LHCN-M2 (cell line): ENCODE results near the gene IGFBP2. TPM values are rescaled to one million over a fixed set of nuclear protein-coding genes. Genes with fewer than 3 reads are reported as not detected.
"Not testable (repeated sequence)": the region's sequence is repeated elsewhere in the genome, so short reads cannot be mapped to it uniquely, and the experiment has no call there.

ENCODE experiments used
- DNase-seq: peaks from one replicate; pipeline ENCODE4 v3.0.0-alpha.2; 2012; ENCODE audit warnings: low read depth
- polyA plus RNA-seq: library from polyadenylated mRNA; unstranded; fragments of >200 nt; gene quantifications from one replicate; pipeline ENCODE4 v1.2.1, GENCODE V29; 2012; ENCODE audit warnings: missing spikeins
- total RNA-seq: library from RNA; depleted of rRNA; stranded (reverse); fragments of >200 nt; gene quantifications from 2 replicates; pipeline ENCODE4 v1.2.3, GENCODE V29; 2014; rRNA removed

The IGFBP2 gene
- 0.23 and 1.5 TPM in 2 replicates for total RNA-seq
- 3.7 TPM for polyA plus RNA-seq

DNA sequence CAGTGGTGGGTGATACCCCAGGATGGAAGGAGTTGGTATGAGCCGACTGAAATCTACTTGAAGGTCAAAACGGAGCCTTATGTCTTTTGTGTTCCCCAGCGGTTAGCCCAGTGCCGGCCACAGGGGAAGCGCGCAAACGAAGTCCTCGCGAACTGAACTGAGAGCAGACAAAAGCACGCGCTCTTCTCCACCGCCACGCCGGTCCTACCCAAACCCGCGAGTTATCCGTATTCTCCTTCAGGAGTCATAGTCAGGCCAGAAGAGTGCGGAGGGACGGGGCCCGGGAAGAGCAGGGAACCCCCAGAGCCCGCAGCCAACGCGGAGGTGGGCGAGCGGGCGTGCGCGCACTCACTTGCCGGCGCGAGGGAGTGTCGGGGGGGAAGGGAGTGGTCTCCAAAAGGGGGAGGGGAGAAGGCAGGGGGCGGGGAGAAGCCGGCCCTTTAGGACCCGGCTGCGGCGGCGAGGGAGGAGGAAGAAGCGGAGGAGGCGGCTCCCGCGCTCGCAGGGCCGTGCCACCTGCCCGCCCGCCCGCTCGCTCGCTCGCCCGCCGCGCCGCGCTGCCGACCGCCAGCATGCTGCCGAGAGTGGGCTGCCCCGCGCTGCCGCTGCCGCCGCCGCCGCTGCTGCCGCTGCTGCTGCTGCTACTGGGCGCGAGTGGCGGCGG is at the start of gene IGFBP2:
Gene IGFBP2, plus strand, starts transcription at position 469 of the 664 bp plus-strand sequence. Its CDS starts 104 bp downstream, at position 573.
- DNase-seq: no peak

GRCh38 chr2:216583606-216584005 is 49.6 kb upstream of the IGFBP2 start:
- peak; percentile 26 for DNase-seq

DNA sequence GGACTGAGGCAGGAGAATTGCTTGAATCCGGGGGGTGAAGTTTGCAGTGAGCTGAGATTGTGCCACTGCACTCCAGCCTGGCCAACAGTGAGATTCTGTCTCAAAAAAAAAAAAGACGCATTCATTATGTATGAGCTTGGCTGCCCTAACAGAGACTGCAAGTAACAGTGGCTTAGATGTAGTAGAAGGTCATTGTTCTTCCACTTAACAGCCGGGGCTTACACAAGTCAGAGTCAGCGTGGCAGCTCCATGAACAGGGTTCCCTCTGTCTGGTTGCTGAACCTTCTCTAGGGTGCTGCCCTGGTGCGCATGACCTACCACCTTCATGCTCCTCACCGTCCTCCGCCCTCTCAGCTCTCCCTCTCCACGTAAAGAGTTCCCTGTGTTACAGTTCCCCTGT is 49.1 kb upstream of the IGFBP2 start:
- no peak for DNase-seq

DNA sequence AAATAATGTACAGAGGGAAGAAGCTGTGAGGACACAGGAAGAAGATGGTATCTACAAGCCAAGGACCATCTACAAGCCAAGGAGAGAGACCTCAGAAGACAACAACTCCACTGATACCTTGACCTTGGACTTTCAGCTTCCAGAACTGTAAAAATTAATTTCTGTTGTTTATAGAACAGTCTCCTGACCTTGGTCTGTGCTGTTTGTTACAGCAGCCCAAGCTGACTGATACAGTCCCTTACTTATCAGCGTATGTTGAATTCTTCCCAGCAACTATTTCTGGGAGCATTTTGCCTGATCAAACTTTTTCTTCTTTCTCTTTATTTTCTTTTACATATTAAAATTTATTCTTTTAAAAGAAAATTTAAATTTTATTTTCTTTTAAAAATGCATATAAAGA is 47.8 kb upstream of the IGFBP2 start:
- DNase-seq: no peak

GRCh38 chr2:216588861-216589710 is 44.1 kb upstream of the IGFBP2 start:
- no peak for DNase-seq

- no peak for DNase-seq
These were observed 43.4 kb upstream of the IGFBP2 start for GRCh38 chr2:216589791-216590190.

- DNase-seq: peak; percentile 41
These were observed 42.4 kb upstream of the IGFBP2 start for GRCh38 chr2:216590780-216591179.

DNA sequence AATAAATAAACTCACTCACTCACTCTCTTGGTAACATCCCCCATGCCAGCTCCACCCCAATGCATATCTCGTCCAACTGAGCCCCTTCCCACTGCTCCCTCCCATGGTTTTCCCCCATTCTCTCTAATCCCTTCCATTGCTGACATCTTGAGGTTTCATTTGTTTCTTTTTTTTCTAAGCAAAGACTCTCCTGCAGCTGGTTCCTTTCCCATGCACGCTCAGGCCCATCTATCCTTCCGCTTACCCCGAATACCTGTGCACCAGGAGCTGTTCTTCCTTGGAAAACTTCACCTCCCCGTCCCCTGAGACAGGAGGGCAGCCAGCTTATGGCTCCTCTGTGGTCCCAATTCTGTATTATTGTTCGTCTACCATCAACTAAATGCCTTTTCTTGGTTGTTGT is 41.7 kb upstream of the IGFBP2 start:
- DNase-seq: no peak

DNA sequence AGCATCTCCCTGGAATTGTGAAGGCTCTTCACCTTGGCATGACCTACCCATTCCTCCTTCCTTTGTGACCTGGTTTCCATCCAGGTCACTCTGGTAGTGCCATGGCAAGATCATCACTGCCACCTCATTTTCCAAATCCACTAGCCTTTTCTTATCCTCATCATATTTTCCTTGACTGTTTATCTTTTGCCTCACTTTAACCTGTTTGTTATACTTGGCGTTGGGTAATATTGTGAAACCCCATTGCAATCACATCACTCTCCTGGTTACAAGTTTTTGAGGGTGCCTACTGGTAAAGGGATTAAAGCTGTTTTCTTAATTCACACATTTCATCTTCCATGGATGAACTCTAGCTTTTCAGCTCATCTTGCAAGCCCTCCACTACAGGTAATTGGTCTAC is 39.1 kb upstream of the IGFBP2 start:
- no peak for DNase-seq

DNA sequence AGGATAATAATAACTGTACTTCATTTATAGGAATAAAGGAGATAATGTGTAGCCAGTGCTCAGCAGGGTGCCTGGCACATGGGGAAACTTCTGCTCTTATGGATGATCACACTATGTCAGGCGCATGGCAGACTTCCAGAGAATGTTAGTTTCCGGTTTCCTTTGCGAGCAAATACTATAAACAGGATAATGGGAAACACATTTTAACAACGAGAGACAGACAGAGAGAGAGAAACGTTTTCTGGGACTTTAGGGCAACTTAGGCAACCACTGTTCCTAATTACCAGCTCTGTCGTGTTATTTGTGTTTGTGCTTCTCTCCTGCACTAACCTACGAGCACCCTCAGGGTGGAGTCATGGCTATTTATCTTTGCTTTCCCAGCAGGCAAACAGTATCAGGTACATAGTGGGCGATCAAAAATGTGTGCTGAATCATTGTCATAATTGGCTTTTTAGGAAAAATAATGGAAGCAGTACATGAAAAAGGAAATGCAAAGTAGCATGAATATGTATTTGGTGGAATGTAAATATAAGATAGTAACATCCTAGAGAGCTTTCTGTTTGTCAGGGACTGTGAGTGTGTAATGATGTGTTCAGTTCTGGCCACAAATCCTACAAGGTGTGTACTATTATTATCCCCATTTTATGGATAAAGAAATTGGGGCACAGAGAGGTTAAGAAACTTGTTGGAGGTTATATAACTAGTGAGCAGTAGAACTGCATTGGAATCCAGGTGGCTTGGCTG is 36.8 kb upstream of the IGFBP2 start:
- no peak for DNase-seq

DNA sequence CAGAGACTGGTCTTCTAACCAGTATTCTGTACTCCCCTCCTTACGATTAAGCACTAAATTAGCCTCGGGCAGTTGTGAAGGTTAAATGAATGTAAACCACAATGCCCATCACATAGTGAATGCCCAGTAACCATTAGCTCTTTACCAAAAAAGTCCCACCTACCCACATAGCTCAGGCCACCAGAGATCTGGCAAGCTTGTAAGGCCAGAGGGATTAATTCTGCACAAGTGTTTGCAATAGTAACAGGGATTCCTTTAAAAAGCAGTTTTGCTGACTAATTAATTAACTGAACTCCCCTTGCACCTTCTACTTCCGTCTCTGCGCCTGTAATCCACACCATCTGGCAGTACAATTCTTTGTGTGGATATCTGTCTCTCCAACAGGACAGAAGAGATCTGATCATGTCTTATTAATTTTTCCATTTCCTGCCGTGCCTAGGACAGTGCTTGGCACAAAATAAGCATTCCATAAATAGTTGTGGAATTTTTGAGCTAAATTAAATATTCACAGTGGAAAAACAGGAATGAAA is 36.2 kb upstream of the IGFBP2 start:
- DNase-seq: no peak

DNA sequence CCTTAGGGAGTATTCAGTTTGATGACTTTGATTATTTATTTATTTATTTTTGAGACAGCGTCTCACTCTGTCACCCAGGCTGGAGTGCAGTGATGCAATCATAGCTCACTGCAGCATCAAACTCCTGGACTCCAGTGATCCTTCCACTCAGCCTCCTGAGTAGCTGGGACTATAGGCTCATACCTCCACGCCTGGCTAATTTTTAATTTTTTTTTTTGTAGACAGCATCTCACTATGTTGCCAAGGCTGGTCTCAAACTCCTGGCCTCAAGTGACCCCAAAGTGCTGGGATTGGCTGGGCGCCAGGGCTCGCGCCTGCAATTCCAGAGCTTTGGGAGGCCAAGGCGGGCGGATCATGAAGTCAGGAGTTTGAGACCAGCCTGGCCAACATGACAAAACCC is 35.4 kb upstream of the IGFBP2 start:
- not testable (repeated sequence) for DNase-seq

DNA sequence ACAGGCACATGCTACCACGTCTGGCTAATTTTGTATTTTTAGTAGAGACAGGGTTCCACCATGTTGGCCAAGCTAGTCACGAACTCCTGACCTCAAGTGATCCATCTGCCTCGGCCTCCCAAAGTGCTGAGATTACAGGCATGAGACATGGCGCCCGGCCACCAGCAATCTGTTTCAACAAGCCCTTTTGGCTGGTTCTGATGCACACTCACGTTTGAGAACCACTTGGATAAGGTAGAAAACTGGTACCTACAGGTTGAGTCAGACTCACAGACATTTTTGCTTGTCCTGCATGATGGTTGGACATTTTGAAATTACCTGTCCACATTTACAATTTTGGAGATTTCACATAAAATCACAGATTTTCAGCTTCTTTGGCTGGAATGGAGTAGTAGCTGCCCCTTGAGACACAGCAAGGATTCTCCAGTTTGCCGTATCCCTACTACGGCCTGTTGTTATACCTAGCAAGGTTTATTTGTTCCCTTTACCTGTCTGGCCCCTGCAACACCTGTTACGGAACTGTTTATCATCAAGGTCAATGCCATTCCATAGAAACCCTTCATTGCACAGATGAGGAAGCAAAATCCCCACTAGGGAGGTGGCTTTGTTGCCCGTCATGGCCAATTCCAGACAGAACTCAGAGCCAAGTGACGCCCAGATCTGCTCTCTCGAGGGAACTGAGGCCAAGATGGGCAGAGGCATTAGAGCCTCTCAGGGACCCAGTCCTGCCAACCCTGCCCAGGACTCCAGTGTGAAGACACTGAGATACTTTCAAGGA is 31.4 kb upstream of the IGFBP2 start:
- no peak for DNase-seq

GRCh38 chr2:216603010-216603883 is 30.0 kb upstream of the IGFBP2 start:
- no peak for DNase-seq

DNA sequence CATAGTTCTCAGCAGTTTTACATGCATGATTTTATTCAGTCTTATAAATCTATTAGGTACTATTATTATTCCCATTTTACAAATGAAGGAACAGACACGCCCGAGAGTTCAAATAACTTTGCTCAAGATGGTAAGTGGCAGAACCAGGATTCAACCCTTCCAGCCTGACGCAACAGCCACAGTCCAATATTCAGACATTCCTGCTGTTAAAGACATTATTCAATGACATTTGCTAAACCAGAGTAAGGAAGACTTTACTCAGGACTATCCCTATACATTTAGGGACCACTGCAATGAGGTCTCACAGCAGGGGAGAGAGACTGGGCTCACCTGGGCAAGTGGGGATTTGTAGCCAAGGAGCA is 29.4 kb upstream of the IGFBP2 start:
- DNase-seq: no peak

- DNase-seq: no peak
These were observed 28.8 kb upstream of the IGFBP2 start for GRCh38 chr2:216604458-216604857.

DNA sequence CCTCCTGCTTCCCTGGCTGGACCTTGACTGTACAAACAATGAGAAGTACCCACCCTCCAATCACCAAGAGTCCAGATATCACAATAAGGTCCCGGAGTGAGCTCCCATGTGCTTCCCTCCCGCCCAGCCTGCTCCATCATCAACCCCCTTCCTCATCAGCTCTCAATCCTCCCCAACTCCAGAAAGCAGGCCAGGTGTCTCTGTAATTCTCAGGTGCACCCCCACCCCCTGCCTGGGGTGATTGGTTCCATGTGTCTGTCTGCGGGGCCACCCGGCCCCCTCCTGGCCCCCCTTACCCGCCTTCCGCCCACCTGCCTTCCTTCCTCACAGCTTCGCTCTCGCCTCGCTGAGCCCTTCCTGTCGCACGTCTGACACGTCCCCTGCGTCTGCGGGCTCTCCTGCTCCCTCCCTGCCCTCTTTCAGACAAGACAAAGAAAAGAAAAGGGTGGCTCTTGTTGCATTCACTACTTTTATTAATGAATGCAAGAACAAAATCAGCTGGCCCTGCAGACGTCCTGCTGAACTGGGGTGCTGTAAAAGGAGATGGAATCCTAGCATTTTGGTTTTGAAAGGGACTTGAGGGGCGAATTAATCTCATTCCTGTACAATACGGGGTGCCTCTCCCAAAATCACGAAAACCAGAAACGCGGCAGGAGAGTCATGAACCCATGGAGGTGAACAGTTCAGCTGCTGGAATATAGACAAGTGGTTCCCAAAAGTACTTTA is 26.5 kb upstream of the IGFBP2 start:
- no peak for DNase-seq

DNA sequence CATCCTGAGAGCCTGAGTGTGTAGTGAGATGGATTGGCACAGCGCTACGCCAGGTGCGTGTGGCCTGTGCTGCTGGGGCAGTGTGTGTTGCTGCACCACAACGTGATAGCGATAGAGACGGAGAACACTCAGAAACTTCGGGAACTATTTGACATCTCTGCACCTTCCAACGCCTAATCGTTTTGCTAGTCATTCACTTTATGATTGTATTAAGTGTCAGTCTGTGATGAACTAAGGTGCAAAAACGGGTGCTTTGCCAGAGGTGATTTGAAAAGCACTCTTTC is 26.0 kb upstream of the IGFBP2 start:
- no peak for DNase-seq

- no peak for DNase-seq
These were observed 24.7 kb upstream of the IGFBP2 start for GRCh38 chr2:216608525-216608924.
